GM23338 (cell line): ENCODE measurements around the gene RPGRIP1.

Source experiments
- EZH2 ChIP-seq: fragments of 200-600 bp; sonication (generic); IDR thresholded peaks from one replicate; pipeline ENCODE4 v1.8.0; 2017; ENCODE audit warnings: antibody characterized with exemption, mild to moderate bottlenecking, low read depth; ENCODE audit not compliant: unreplicated experiment
- NANOG ChIP-seq: IDR thresholded peaks from 2 replicates; pipeline ENCODE4 v1.6.1; 2016; ENCODE audit warnings: antibody characterized with exemption, borderline replicate concordance
- POLR2AphosphoS5 ChIP-seq: IDR thresholded peaks from 2 replicates; pipeline ENCODE4 v1.6.1; 2016; ENCODE audit warnings: antibody characterized with exemption, low read depth
- TF ChIP-seq, protein P1 (sequence below), 2 experiments: fragments of 200-600 bp in 1 of 2; sonication (generic) in 1 of 2; conservative IDR thresholded peaks; 2 replicates each; pipeline versions ENCODE4 v1.5.1 to v1.6.1; 2016 to 2017; ENCODE audit warnings: antibody characterized with exemption in 2 of 2, low read depth in 2 of 2, mild to moderate bottlenecking in 2 of 2, moderate library complexity in 1 of 2
- TF ChIP-seq, protein P2 (sequence below): IDR thresholded peaks from one replicate; pipeline ENCODE4 v1.6.1; 2018; ENCODE audit warnings: antibody characterized with exemption; ENCODE audit not compliant: unreplicated experiment

- TF ChIP-seq, protein P1, sequence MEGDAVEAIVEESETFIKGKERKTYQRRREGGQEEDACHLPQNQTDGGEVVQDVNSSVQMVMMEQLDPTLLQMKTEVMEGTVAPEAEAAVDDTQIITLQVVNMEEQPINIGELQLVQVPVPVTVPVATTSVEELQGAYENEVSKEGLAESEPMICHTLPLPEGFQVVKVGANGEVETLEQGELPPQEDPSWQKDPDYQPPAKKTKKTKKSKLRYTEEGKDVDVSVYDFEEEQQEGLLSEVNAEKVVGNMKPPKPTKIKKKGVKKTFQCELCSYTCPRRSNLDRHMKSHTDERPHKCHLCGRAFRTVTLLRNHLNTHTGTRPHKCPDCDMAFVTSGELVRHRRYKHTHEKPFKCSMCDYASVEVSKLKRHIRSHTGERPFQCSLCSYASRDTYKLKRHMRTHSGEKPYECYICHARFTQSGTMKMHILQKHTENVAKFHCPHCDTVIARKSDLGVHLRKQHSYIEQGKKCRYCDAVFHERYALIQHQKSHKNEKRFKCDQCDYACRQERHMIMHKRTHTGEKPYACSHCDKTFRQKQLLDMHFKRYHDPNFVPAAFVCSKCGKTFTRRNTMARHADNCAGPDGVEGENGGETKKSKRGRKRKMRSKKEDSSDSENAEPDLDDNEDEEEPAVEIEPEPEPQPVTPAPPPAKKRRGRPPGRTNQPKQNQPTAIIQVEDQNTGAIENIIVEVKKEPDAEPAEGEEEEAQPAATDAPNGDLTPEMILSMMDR (conservative IDR thresholded peaks at IDR 0.05; ENCODE audit: low read depth in 2 of 2) = no peak
- no peak for TF ChIP-seq EZH2
- TF ChIP-seq, protein P2, sequence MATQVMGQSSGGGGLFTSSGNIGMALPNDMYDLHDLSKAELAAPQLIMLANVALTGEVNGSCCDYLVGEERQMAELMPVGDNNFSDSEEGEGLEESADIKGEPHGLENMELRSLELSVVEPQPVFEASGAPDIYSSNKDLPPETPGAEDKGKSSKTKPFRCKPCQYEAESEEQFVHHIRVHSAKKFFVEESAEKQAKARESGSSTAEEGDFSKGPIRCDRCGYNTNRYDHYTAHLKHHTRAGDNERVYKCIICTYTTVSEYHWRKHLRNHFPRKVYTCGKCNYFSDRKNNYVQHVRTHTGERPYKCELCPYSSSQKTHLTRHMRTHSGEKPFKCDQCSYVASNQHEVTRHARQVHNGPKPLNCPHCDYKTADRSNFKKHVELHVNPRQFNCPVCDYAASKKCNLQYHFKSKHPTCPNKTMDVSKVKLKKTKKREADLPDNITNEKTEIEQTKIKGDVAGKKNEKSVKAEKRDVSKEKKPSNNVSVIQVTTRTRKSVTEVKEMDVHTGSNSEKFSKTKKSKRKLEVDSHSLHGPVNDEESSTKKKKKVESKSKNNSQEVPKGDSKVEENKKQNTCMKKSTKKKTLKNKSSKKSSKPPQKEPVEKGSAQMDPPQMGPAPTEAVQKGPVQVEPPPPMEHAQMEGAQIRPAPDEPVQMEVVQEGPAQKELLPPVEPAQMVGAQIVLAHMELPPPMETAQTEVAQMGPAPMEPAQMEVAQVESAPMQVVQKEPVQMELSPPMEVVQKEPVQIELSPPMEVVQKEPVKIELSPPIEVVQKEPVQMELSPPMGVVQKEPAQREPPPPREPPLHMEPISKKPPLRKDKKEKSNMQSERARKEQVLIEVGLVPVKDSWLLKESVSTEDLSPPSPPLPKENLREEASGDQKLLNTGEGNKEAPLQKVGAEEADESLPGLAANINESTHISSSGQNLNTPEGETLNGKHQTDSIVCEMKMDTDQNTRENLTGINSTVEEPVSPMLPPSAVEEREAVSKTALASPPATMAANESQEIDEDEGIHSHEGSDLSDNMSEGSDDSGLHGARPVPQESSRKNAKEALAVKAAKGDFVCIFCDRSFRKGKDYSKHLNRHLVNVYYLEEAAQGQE = no peak
- TF ChIP-seq NANOG = no peak
- TF ChIP-seq POLR2AphosphoS5 = no peak
Observed at GRCh38 chr14:21267431-21267845, 12.4 kb upstream of the RPGRIP1 start.
